GM10248 (cell line): ENCODE results near the gene KIF2C.
A peak's percentile ranks its signal among the peaks of the same experiment; 100 is the strongest.
"Not testable (repeated sequence)": the region's sequence is repeated elsewhere in the genome, so short reads cannot be mapped to it uniquely, and the experiment has no call there.

Source experiments
- CTCF ChIA-PET: fragments of 300-600 bp; sonication (Branson Sonifier 250); formaldehyde crosslinking; extraction: SDS; loops from one replicate; lab custom pipeline; 2021; ENCODE audit warnings: antibody characterized with exemption; lab: Yijun Ruan, JAX
- POLR2A ChIA-PET: fragments of 350-650 bp; sonication (Branson Sonifier 250); formaldehyde crosslinking; extraction: SDS; loops from one replicate; lab custom pipeline; 2020; ENCODE audit warnings: antibody characterized with exemption; lab: Yijun Ruan, JAX
- DNase-seq: peaks from one replicate; pipeline ENCODE4 v3.0.0; 2012; ENCODE audit errors: extremely low spot score
- CTCF ChIP-seq: IDR thresholded peaks from 2 replicates; pipeline ENCODE4 v1.5.1; 2012; ENCODE audit warnings: mild to moderate bottlenecking, low read depth; ENCODE audit errors: extremely low read depth, missing control alignments, control extremely low read depth

KIF2C gene

GRCh38 chr1:44808938-44809917 lies 69.6 kb downstream of the KIF2C start:
- peak; percentile 79 for DNase-seq
- POLR2A ChIA-PET: interaction anchor here (0.6 to 7.7 kb wide), 8 partner anchors 9 to 1322 kb away, joined by 3 to 120 read pairs (median 11); partner anchors contain the start of genes PLK3, RNU5D-1 and RPS8
- TF ChIP-seq CTCF: no peak
- CTCF ChIA-PET: interaction anchor here (0.7 to 4.3 kb wide), 12 partner anchors 9 to 494 kb away, joined by 3 to 42 read pairs (median 8); partner anchors contain the start of genes PLK3 and RNU5D-1

DNA sequence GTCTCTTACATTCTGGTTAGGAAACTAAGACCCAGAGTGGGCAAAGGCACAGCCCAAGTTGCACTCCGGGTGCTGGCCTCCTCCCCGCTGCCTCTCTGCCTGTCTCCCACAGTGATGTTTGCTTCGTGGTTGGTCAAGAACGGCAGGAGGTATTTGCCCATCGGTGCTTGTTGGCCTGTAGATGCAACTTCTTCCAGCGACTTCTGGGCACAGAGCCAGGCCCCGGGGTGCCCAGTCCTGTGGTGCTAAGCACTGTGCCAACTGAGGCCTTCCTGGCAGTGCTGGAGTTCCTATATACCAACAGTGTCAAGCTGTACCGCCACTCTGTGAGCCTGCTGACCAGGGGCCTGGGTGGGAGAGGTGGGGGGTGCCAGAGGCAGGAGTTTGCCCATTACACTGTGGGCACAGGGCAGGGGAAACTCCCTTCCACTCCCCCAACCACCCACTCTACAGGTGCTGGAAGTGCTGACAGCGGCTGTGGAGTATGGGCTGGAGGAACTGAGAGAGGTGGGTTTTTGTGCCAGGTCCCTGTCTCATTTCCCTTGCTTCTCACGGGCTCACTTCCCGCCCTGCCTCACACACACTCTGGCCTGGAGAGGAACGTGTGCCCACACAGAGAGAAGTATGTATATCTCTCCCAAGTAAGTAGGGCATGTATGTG lies 70.6 kb downstream of the KIF2C start:
- DNase-seq: no peak
- POLR2A ChIA-PET: interaction anchor here (0.7 to 7.7 kb wide), 6 partner anchors 9 to 761 kb away, joined by 5 to 120 read pairs (median 19); partner anchors contain the start of genes PLK3, RNU5D-1 and RPS8
- no peak for TF ChIP-seq CTCF
- CTCF ChIA-PET: interaction anchor here (1.1 to 4.3 kb wide), 8 partner anchors 9 to 94 kb away, joined by 3 to 42 read pairs (median 21); partner anchors contain the start of genes PLK3 and RNU5D-1

- DNase-seq: not testable (repeated sequence)
- CTCF ChIA-PET: interaction anchor here (2.9 to 4.3 kb wide), 4 partner anchors 9 to 81 kb away, joined by 9 to 42 read pairs (median 21); partner anchors contain the start of genes PLK3 and RNU5D-1
- POLR2A ChIA-PET: interaction anchor here (0.7 to 7.7 kb wide), 3 partner anchors 9 to 761 kb away, joined by 5 to 120 read pairs (median 26); no protein-coding TSS in a partner anchor
Measured at GRCh38 chr1:44810762-44811105, 71.1 kb downstream of the KIF2C start.

GRCh38 chr1:44811234-44811633 lies 71.6 kb downstream of the KIF2C start:
- ChIA-PET CTCF (interaction anchor here (2.9 to 3.8 kb wide), 2 partner anchors 11 to 81 kb away, joined by 9 to 21 read pairs; partner anchors contain the start of genes PLK3 and RNU5D-1), POLR2A (interaction anchor here (0.7 to 7.7 kb wide), 2 partner anchors 8 to 760 kb away, joined by 5 to 120 read pairs; no protein-coding TSS in a partner anchor)
- DNase-seq: no peak
- no peak for TF ChIP-seq CTCF

- no peak for DNase-seq
- CTCF ChIA-PET: interaction anchor here (1.3 to 2.9 kb wide), 2 partner anchors 13 to 29 kb away, joined by 3 to 9 read pairs; partner anchors contain the start of gene PLK3
- TF ChIP-seq CTCF: no peak
- POLR2A ChIA-PET: interaction anchor here (0.6 to 2.0 kb wide), 4 partner anchors 10 to 105 kb away, joined by 3 to 7 read pairs (median 6); partner anchors contain the start of gene PLK3
Measured at GRCh38 chr1:44812822-44813543, 73.3 kb downstream of the KIF2C start.

DNA sequence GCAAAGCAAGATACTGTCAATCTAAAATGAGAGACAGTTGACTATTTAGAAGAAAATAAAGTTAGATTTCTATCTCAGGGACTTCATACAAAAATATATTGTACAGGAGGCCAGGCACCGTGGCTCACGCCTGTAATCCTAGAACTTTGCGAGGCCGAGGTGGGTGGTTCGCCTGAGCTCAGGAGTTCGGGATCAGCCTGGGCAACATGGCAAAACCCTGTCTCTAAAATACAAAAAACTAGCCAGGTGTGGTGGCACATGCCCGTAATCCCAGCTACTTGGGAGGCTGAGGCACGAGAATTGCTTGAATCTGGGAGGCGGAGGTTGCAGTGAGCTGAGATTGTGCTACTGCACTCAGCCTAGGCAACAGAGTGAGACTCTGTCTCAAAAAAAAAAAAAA lies 76.3 kb downstream of the KIF2C start:
- POLR2A ChIA-PET: interaction anchor here (1.0 to 1.2 kb wide), 2 partner anchors 16 to 40 kb away, joined by 3 to 5 read pairs; partner anchors contain the start of gene RPS8
- not testable (repeated sequence) for DNase-seq
- CTCF ChIA-PET: interaction anchor here (1.8 to 2.3 kb wide), 2 partner anchors 16 to 20 kb away, joined by 4 to 10 read pairs; partner anchors contain the start of gene PLK3
